GM12874 (cell line): Measurements from ENCODE around the gene SAMD14.

ENCODE experiments used
- CTCF ChIP-seq: IDR thresholded peaks from 2 replicates; pipeline ENCODE4 v1.5.1; 2011; ENCODE audit warnings: low read depth, mild to moderate bottlenecking, control low read depth, low read length, moderate library complexity; ENCODE audit not compliant: insufficient read depth

Gene SAMD14

GRCh38 chr17:50118076-50118827 is 11.7 kb downstream of the SAMD14 start:
- TF ChIP-seq CTCF = no peak

- TF ChIP-seq CTCF = peak; percentile 74
Measured at GRCh38 chr17:50117202-50118051, 12.5 kb downstream of the SAMD14 start.

- no peak for TF ChIP-seq CTCF
Measured at GRCh38 chr17:50115756-50116155, 14.2 kb downstream of the SAMD14 start.

- peak; percentile 82 for TF ChIP-seq CTCF
Measured at GRCh38 chr17:50114849-50115357, 15.1 kb downstream of the SAMD14 start.

- TF ChIP-seq CTCF = no peak
Measured at GRCh38 chr17:50114401-50114800, 15.6 kb downstream of the SAMD14 start.

GRCh38 chr17:50113624-50114320 is 16.2 kb downstream of the SAMD14 start:
- no peak for TF ChIP-seq CTCF

- TF ChIP-seq CTCF = no peak
Measured at GRCh38 chr17:50112694-50113093, 17.3 kb downstream of the SAMD14 start.
